HEK293 (cell line): ENCODE measurements around the gene PRPF31.
A peak's percentile ranks its signal among the peaks of the same experiment; 100 is the strongest.

Source experiments
- IKZF3 ChIP-seq: fragments of 450-650 bp; IDR thresholded peaks from 2 replicates; pipeline ENCODE4 v1.5.0; 2018; ENCODE audit warnings: missing biosample characterization, mild to moderate bottlenecking, missing genetic modification characterization, moderate library complexity
- KLF17 ChIP-seq: fragments of 450-650 bp; formaldehyde crosslinking; IDR thresholded peaks from 2 replicates; pipeline ENCODE4 v1.5.1; 2016; ENCODE audit warnings: missing biosample characterization, missing genetic modification characterization
- PBX3 ChIP-seq: sonication (generic); formaldehyde crosslinking; IDR thresholded peaks from 2 replicates; pipeline ENCODE4 v1.8.1; 2022; ENCODE audit warnings: mild to moderate bottlenecking, moderate library complexity, missing genetic modification reagents
- PRDM10 ChIP-seq: fragments of 450-650 bp; formaldehyde crosslinking; IDR thresholded peaks from 2 replicates; pipeline ENCODE4 v1.5.1; 2016; ENCODE audit warnings: missing biosample characterization, missing genetic modification characterization
- SP3 ChIP-seq: fragments of 450-650 bp; formaldehyde crosslinking; IDR thresholded peaks from 2 replicates; pipeline ENCODE4 v1.5.1; 2016; ENCODE audit warnings: missing biosample characterization, missing genetic modification characterization
- TRIM28 ChIP-seq: IDR thresholded peaks from 2 replicates; pipeline ENCODE4 v1.6.1; 2011; ENCODE audit warnings: low read length, control low read depth, borderline replicate concordance
- ZBTB11 ChIP-seq: fragments of 450-650 bp; formaldehyde crosslinking; conservative IDR thresholded peaks from 2 replicates; pipeline ENCODE4 v1.5.1; 2016; ENCODE audit warnings: low read depth, missing biosample characterization, missing genetic modification characterization
- ZBTB44 ChIP-seq: fragments of 450-650 bp; IDR thresholded peaks from 2 replicates; pipeline ENCODE4 v1.5.1; 2018; ENCODE audit warnings: missing biosample characterization, mild to moderate bottlenecking, missing genetic modification characterization
- ZNF10 ChIP-seq: fragments of 450-650 bp; formaldehyde crosslinking; IDR thresholded peaks from 2 replicates; pipeline ENCODE4 v1.5.1; 2017; ENCODE audit warnings: missing biosample characterization, missing genetic modification characterization
- ZNF114 ChIP-seq: fragments of 450-650 bp; formaldehyde crosslinking; IDR thresholded peaks from 2 replicates; pipeline ENCODE4 v1.5.0; 2017; ENCODE audit warnings: missing biosample characterization, missing genetic modification characterization
- ZNF157 ChIP-seq: fragments of 450-650 bp; formaldehyde crosslinking; IDR thresholded peaks from 2 replicates; pipeline ENCODE4 v1.5.1; 2016; ENCODE audit warnings: missing biosample characterization, missing genetic modification characterization
- ZNF16 ChIP-seq: fragments of 450-650 bp; formaldehyde crosslinking; IDR thresholded peaks from 2 replicates; pipeline ENCODE4 v1.5.1; 2016; ENCODE audit warnings: low read depth, missing biosample characterization, missing genetic modification characterization
- ZNF19 ChIP-seq: fragments of 450-650 bp; formaldehyde crosslinking; IDR thresholded peaks from 2 replicates; pipeline ENCODE4; 2016; ENCODE audit warnings: missing biosample characterization, missing genetic modification characterization, low read depth
- ZNF214 ChIP-seq: fragments of 450-650 bp; formaldehyde crosslinking; IDR thresholded peaks from 2 replicates; pipeline ENCODE4 v1.5.1; 2017; ENCODE audit warnings: missing biosample characterization, mild to moderate bottlenecking, missing genetic modification characterization, borderline replicate concordance
- ZNF37A ChIP-seq: fragments of 450-650 bp; IDR thresholded peaks from 2 replicates; pipeline ENCODE4 v1.5.1; 2018; ENCODE audit warnings: missing biosample characterization, missing genetic modification characterization
- ZNF426 ChIP-seq: fragments of 450-650 bp; formaldehyde crosslinking; IDR thresholded peaks from 2 replicates; pipeline ENCODE4 v1.5.1; 2017; ENCODE audit warnings: missing biosample characterization, missing genetic modification characterization, mild to moderate bottlenecking, inconsistent platforms, moderate library complexity
- ZNF514 ChIP-seq: fragments of 450-650 bp; formaldehyde crosslinking; IDR thresholded peaks from 2 replicates; pipeline ENCODE4 v1.5.1; 2016; ENCODE audit warnings: missing biosample characterization, missing genetic modification characterization
- ZNF560 ChIP-seq: fragments of 450-650 bp; formaldehyde crosslinking; IDR thresholded peaks from 2 replicates; pipeline ENCODE4 v1.5.1; 2017; ENCODE audit warnings: missing biosample characterization, missing genetic modification characterization, borderline replicate concordance
- ZNF626 ChIP-seq: fragments of 450-650 bp; sonication (Bioruptor Pico); formaldehyde crosslinking; IDR thresholded peaks from 2 replicates; pipeline ENCODE4 v1.5.1; 2018; ENCODE audit warnings: missing biosample characterization, missing genetic modification characterization, inconsistent platforms
- ZNF629 ChIP-seq: fragments of 450-650 bp; formaldehyde crosslinking; IDR thresholded peaks from 2 replicates; pipeline ENCODE4 v1.5.1; 2017; ENCODE audit warnings: missing biosample characterization, missing genetic modification characterization
- ZNF785 ChIP-seq: fragments of 450-650 bp; formaldehyde crosslinking; IDR thresholded peaks from 2 replicates; pipeline ENCODE4 v1.5.1; 2016; ENCODE audit warnings: missing biosample characterization, missing genetic modification characterization
- ZNF791 ChIP-seq: fragments of 450-650 bp; formaldehyde crosslinking; IDR thresholded peaks from 2 replicates; pipeline ENCODE4 v1.5.1; 2016; ENCODE audit warnings: missing biosample characterization, missing genetic modification characterization
- ZNF830 ChIP-seq: fragments of 450-650 bp; IDR thresholded peaks from 2 replicates; pipeline ENCODE4 v1.5.0; 2018; ENCODE audit warnings: missing biosample characterization, missing genetic modification characterization, low read depth, mild to moderate bottlenecking, moderate library complexity
- ZSCAN18 ChIP-seq: fragments of 450-650 bp; formaldehyde crosslinking; IDR thresholded peaks from 2 replicates; pipeline ENCODE4 v1.5.1; 2016; ENCODE audit warnings: missing biosample characterization, missing genetic modification characterization

Gene PRPF31

GRCh38 chr19:54102421-54103169 lies 13.0 kb upstream of the PRPF31 start, which contains the start of gene NDUFA3 (continued):
- TF ChIP-seq KLF17 (tag by site-specific recombination) (0 out of 2 replicates have a peak, but pooled peaks have one; percentile 26), ZNF426 (tag by site-specific recombination) (no peak), ZSCAN18 (tag by site-specific recombination) (0 out of 2 replicates have a peak, but pooled peaks have one; percentile 37), ZNF37A (no peak), ZBTB44 (tag by site-specific recombination) (no peak), ZNF791 (tag by site-specific recombination) (no peak), ZNF10 (tag by site-specific recombination) (no peak), ZNF629 (tag by site-specific recombination) (no peak), ZNF19 (tag by site-specific recombination) (no peak), ZNF157 (tag by site-specific recombination) (no peak), ZNF830 (no peak), ZNF560 (tag by site-specific recombination) (no peak), PBX3 (CRISPR knock-in tag) (peak; percentile 87), ZNF514 (tag by site-specific recombination) (no peak), ZNF785 (tag by site-specific recombination) (peak; percentile 49; the same call in 1 of the 2 replicates), ZBTB11 (tag by site-specific recombination) (peak; percentile 48; the same call in 1 of the 2 replicates), IKZF3 (tag by site-specific recombination) (no peak), ZNF114 (tag by site-specific recombination) (no peak), ZNF626 (tag by site-specific recombination) (no peak), ZNF16 (no peak), SP3 (peak; percentile 71), ZNF214 (tag by site-specific recombination) (no peak), TRIM28 (no peak), PRDM10 (tag by site-specific recombination) (peak; percentile 82; the same call in 1 of the 2 replicates)
